Transverse colon (tissue), 4 donors: ENCODE data around the gene METTL5.

Experiments
- CTCF ChIP-seq, 5 experiments: fragments of 200-600 bp in 3 of 5; fragments of 450-650 bp in 2 of 5; sonication (generic) in 3 of 5; IDR thresholded peaks; 1 replicate in 2 of 5; 2 replicates in 3 of 5; pipeline ENCODE4 v1.5.1; 2016 to 2017; ENCODE audit warnings: antibody characterized with exemption in 5 of 5, inconsistent platforms in 3 of 5, mild to moderate bottlenecking in 2 of 5, moderate library complexity in 1 of 5
- EP300 ChIP-seq: sonication (generic); formaldehyde crosslinking; IDR thresholded peaks from one replicate; pipeline ENCODE4 v1.6.1; 2017; ENCODE audit warnings: antibody characterized with exemption, low read depth
- POLR2A ChIP-seq: fragments of 450-650 bp; IDR thresholded peaks from one replicate; pipeline ENCODE4 v1.6.1; 2016; ENCODE audit warnings: antibody characterized with exemption, mild to moderate bottlenecking, moderate library complexity
- POLR2AphosphoS5 ChIP-seq, 3 donors: sonication (generic); formaldehyde crosslinking; IDR thresholded peaks; one replicate each; pipeline ENCODE4 v1.6.1; 2016; ENCODE audit warnings: antibody characterized with exemption in 3 of 3

- no peak for TF ChIP-seq POLR2AphosphoS5 (IDR thresholded peaks at IDR 0.05)
- no peak for TF ChIP-seq CTCF (IDR thresholded peaks at IDR 0.05)
- TF ChIP-seq POLR2A, result no peak
- no peak for TF ChIP-seq EP300
Observed at GRCh38 chr2:169775765-169776164, 48.9 kb downstream of the METTL5 start.
